ENCODE measurements around the gene KCNIP1.

The KCNIP1 gene

DNA sequence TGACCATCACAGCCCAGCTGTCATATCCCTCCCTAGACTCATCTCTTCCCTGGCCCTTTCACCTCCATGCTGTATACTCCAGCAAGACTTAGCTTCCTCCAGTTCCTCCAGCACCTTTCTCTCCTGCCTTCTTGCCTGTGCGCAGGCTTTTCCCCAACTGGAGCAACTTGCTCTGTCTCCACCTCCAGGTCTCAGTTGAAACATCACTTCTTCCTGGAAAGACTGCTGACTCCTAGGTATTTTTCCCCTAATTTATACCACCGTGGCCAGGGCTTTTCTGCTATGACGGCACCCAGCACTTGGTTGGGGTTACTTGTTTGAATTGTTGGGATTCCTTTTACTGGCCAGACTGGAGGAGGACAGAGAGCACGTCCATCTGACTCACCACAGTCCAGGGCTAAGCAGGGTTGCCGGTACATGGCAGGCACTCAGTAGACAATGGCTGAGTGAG lies 67.5 kb downstream of the KCNIP1 start:
- DNase-seq: no peak

DNA sequence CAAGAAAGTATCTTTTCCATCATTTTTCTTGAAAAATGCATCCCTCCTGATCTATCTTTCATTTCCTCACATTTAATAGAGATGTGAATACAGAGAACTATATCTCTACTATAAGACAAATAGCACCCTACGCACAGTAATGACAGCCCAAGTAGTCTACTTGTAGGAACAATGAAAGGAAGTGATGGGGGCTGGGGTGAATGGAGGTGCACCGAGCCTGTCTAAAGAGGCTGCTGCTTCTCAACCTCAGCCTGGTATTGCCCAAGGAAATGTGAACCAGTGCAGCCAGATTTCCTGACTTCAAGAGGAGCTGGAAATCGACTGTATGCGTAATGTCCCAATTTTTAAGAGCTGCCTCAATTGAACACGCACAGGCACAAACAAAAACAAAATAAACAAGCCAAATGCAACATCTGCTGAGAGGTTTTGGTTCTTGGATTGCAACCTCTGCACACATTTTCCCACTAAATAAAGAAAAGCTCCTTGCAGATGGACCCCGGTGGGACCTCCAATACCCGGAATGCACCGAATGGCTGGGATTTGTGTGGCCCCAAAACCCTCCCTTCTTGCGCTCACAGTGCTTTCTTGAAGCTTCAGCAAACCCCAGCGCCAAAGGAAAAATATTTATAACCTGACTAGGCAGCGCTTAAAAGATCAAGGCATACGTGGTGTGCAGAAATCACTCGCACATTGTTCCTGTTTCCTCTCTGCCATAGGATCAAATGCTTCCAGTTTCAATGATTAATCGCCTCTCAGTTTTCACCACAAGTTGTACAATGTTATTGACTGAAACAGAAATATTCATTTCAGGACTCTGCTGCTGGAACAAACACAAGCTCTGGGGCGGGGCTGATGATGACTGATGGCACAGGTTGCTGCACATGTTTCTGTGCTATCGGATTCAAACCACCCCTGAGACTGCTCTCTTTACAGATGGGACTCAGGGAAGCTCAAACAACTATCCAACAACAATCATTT lies 68.3 kb downstream of the KCNIP1 start:
- no peak for DNase-seq

DNA sequence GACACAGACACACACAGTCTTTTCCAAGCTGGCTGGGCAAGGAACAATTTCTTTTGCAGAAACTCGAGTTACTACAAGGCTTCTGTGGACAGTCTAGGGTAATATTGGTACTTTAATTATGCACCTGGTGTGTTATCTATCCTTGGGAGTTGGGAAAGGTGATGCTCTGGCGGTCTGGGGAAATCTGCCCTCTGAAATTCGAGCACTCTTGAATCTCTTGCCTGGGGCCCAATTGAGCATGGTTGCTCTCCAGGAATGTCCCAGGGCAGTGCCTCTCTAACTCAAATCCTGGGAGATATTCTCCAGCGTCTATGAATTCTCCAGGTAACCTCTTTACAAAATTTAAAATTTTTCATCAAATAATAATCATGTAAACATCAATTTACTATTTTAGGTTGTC lies 69.3 kb downstream of the KCNIP1 start:
- DNase-seq: no peak

DNA sequence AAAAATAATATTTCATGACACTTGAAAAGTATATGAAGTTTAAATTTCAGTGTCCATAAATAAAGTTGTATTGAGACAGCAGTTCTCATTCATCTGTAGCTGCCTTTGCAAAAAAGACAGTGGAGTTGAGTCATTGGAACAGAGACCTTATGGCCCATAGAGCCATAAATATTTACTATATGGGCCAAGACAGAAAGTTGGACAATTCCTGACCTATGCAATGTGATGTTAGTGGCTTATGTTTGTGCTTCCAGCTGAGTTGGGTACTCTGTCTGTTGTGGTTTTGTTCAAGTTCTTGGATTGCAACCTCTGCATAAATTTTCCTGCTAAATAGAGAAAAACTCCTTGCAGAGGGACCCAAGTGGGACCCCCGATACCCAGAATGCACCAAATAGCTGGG lies 69.8 kb downstream of the KCNIP1 start:
- DNase-seq: no peak

DNA sequence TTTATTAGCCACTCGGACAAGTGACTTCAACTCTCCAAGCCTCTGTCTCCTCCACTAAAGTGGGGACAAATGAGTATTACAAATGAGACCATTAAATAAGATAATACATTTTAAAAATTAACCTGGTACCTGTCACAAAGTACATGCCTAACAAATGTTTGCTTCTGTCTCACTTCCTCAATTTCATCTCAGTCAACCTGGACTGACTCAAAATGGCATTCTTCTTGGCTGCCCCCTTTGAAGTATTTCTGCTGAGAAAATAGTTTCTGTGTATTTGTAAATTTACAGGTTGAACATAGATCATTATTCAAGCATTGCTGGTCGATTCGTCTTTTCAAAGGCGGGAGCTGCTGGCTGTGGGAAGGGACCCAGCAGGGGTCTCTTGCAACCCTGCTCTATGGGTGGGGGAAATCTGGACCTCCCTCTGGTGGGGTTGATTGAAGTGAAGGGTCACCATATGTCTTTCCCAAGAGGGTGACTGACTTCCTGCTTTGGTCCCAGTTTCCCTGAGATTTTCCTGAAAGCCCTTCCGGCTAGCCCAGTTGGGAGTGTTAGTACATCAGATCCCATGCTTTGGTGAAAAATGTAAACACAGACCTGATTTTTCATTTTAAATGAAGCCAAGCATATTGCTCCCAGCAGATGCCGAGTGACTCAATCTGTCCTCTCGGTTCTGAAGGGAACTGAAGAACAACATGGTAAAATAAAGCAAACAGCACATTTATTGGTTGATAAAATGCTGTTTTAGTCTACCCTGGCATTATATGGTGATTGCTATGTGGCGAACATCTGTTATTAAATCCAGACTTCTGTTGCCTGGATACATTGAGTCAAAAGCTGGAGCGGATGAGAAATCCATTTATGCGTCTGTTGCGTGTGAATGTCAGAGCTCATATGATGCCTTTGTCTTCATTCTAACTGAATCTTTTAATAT lies 73.0 kb downstream of the KCNIP1 start:
- no peak for DNase-seq

DNA sequence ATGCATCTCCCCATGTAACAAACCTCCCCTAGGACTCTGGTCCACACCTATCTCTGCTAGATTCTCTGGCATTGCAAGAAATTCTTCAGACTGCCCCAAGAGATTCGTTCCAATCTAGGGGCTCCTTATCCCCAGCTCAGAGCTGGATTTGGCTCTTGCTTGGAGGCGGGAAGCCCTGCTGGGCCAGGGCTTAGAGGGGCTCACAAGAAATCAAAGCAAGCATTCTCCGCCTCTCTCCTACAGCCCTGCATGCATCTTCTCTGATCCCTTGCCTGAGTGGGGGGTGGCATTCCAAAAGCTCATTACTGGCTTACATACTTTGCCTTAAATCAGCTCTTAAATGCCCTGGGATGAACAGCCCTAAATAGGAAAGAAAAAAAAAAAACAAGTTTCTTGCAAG lies 75.8 kb downstream of the KCNIP1 start:
- no peak for DNase-seq

DNA sequence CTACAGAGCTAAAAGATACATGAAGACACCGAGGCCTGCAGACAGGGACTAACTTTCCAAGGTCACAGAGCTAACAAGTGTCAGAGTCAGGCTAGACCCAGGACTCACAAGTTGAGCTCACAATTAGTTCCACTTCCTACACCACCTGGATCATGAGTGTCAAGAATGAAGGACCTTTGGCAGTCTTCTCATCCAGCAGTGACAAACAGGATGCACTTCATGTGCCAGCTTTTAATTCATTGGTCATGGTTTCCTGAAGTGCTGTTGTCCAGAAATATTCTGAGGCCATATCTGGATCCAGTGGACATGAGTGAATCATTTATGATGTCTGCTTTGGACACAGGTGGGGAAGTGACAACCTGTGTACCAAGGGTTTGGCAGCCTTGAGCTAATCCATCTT lies 77.4 kb downstream of the KCNIP1 start:
- no peak for DNase-seq

DNA sequence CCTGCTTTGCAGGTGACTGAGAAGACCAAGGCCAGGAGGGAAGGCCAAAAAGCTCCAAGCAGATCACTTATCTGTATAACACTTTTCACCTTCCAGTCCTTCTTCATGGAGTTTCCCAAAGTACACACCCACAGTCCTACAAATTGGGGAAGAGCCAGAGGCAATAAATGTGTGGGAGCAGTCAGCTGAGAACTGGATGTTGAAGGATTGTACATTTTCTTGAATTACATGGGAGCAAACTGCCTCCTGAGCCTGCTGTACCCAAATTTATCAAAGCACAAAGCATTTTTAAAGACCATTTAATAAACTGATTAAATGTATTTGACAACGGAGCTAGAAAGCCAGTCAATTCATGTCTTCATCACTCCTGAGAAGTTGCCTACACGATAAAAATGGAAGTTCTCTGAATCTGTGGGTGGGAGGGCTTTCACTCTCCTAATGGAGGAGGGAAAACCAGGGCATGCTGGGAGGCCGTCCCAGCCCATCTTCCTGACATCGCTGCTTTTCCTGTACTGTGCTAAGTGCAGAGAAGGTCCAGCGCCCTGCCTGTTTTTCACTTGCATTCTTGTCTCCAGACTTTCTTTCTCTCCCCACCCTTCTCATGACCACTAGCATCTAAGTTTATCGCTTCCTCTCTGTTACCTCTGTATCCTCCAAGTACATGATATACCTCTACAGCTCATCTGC lies 79.0 kb downstream of the KCNIP1 start:
- DNase-seq: no peak

DNA sequence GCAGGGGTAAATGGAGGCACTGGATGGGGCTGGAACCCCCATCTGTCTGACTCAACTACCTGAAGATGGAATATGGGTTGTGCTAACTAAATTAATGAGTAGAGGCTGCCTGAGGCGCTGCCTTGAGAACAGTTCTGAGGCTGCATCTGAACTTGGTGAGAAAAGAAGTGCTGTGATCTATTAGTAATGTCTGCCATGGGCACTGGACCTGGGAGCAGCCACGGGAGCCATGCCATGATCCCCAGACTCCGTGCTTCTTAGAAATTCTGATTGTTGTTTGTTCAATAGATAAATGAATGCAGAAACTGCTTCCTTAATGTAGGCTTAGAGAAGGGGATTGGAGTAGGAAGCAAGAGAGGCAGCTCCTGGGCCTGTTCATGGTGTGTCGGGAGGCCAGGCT lies 80.2 kb downstream of the KCNIP1 start:
- no peak for DNase-seq

DNA sequence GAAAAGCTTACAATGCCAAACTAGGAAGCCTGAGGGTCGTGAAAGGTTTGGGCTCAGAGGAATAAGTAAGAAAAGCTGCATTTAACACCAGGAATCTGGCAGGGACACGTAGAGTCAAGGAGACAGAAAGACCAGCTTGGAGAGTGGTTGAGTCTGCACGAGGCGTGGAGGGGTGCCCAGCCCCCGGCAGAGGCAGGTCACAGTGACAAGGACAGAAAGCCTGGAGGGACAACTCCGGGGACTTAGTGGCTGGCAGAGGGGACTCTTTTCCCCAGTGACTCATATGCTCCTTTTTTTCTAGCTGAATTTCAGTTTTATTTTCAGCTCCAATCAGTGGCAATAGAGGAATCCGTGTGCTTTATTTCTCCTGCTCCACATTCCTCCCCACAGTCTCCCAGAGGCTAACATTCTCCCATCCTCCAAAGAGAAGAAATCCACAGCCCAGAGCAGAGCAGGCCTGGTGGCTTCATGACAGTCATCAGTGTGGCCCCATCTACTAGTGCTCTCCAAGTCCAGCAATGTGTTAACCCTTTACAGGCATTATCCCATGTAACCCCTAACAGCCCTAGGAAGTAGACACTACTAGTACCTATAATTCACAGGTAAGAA lies 80.7 kb downstream of the KCNIP1 start:
- no peak for DNase-seq

DNA sequence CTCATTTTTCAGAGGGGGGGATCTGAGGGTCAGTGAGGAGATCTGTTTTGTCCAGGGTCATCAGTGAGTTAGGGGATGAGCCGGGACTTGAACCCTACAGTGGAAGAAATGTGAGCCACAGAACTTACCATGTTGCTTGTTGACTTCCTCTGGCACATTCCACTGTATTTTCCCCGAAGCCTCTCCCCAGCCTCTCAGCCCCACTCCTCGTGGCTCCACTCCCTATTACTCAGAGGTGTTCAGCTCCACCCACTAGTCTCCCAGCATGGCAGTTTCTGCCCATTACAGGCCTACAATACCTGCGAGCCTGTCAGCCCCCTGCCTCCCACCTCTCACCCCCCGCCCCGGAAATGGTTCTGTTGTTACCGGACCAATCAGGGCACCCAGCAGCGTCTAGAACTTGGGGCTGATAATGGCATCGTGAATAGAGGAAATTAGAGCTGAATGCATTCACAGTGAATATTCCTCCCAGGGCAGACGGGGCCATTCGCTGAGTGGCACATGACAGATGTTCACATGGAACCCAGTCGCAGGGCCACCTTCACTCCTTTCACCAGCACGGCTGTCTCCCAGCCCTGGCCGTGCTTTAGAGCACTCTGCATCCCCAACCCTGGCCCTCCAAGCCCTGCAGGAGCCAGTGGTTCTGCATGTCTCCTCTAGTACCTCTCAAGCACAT lies 81.6 kb downstream of the KCNIP1 start:
- no peak for DNase-seq

DNA sequence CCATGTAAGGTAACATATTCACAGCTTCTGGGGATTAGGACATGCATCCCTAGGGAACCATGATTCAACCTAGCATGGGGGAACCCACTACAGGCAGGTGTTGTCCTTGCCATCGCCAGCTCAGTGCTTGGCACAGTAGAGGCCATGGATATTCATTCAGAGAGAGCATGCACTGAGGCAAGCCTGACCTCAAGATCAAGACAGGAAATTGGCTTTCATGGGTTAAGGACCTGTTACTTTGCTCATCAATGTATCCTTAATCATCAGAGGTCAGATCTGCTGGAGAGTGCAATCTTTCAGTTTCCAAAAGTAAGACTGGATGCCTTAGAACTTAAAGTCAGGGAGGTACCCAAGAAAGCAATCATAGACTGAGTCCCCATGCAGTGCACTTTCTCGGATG lies 84.0 kb downstream of the KCNIP1 start:
- no peak for DNase-seq

DNA sequence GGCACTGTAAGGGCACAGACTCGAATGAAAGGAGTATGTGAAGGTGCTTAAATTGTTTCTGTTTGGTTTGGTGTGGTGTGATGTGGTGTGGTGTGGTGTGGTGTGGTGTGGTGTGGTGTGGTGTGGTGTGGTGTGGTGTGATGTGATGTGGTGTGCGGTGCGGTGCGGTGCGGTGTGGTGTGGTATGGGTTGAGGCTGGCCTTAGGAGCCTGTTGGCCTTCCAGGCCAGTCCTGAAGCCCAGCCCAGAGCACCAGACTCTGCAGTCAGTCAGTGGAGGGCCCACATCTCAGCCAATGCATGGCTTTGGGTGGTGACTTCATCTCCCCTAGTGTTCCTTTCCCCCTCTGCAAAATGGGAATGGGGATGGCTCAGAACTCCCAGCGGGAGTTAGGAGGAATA lies 85.8 kb downstream of the KCNIP1 start:
- no peak for DNase-seq

DNA sequence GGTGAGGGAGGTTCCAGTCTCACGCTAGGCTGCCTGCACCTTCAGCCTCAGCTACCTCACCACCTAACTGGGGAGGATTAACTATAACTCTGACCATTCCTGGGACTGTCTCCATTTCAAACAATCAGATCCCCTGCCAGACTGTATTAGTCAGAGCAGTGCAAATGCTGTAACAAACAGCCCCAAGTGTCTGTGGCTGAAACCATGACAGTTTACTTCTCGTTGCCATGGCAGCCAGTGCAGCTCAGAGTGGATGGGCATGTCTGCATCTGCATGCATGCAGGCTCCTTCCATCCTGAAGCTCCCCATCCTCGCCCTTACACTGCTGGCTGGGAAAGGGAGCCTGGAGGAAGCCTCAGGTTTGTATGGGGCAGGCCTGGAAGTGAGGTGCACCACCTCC lies 86.7 kb downstream of the KCNIP1 start:
- no peak for DNase-seq

DNA sequence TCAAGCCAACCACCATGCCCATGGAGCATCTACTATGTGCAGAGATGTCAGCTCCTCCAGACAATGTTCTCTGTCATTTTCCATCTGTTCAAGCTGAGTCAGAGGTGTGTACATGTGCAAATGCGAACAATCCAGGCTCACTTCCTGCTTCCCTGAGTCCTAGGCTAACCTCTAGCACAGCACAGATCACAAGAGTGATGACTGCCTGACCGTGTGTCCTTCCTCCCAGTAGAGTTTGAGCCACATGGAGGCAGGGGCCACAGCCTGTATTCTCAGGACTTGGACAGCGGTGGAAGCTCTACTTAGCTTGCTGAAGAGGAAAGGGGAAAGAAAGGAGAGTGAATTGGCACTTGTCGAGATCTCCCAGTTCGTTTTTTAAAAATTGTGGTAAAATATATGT lies 87.2 kb downstream of the KCNIP1 start:
- no peak for DNase-seq

DNA sequence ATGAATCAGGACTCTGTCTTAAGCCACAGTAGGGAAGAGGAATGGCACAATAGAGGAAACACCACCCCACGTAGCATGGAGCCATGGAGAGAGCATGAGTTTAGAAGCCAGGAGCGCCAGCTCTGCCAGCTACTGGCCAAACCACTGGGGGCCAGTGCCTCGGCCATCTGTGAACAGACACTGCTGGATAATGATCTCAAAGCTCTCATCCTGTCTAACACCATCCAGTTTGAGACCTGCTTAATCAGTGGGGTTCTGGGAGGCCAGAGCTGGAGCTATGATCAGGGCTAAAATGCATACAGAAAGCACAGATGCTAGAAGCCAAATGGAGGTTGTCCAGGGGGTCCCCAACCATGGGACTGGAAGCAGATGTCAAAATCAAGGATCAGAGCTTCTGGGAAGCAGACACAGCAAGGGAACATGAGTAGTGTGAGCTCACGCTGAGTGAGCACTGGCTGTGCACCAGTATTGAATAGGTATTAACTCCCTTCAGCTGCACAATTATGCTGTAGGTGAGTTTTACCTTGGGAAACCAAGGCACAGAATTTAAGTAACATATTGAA lies 92.7 kb downstream of the KCNIP1 start:
- no peak for DNase-seq

DNA sequence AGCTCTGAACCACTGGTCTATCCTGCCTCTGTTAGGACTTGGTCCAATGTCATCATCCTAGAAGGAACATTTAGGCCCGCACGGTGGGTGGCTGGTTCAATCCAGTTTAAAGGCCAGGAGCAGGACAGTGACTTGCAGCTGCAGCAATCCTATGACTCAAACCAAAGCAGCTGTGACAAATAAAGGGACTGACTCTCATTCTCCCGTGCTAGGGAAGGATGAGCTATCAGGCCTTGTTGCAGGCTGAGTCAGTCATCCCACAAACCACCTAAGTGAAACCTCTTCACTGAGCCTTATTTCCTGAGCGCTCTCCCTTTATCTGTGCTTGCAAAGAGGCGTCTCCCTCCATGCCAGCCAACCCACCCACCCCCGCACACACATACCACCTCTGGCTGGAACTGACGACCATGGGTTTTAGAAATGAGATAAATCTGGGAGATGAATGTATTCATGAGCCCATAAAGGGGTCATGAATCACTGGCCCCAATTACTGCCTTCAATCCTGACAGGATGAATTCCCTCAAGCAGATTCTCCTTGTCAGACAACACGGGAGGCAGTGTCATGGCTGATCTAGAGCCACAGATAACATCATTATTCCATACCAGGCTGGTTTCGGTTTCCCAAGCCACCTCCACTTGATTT lies 93.4 kb downstream of the KCNIP1 start:
- DNase-seq: no peak

DNA sequence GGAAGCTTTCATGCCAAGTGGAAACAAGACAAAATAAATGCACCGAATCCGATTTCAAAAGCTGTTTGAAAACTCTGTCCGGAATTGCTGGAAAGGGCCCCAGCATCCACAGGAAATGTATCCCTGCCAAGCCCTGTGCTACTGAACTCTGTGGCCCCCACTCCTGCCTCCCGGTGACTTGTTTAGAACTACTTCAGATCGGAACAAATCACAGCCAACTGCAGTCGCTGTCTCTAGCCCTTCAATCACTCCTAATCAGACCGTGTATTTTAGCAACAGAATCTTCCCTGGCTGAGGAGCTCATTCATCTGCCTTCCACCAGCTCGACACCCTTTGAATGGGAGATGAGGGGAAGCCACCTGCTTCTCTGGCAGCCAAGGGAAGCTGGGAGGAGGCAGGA lies 94.1 kb downstream of the KCNIP1 start:
- DNase-seq: no peak

DNA sequence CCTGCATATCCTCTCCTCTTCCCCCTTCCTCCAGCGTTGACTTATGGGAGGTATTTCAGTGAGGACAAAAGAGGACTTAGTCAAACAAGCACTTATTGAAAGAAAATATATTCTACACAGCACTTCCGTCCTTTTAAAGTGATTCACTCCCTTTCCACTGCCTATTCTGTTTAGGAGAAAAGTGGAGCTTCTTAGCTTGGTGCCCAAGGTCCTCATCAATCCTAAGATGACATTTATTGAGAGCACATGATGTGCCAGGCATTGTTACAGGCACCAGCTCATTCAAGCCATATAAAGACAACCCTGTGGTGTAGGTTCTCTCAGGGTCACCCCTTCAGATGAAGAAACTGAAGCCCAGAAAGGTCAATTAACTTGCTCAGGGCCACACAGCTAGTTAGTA lies 95.9 kb downstream of the KCNIP1 start:
- no peak for DNase-seq

DNA sequence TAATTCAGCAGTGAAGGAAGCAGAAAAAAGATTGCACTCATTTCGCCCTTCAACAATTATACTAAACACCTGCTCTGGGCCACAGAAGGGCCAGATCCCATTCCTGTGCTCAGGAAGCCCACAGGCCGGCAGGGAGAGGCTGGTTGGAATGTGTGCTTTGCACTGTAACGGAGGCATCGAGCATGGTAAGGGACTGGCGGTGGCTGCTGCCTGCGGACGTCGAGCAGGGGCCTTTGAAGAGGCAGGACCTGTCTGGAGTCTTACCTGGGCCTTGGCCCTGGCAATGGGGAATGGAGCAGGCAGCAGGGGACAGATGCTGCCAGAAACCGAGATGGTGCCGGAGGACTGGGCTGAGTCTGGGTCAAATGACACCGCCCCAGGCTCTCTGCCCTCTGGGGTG lies 97.8 kb downstream of the KCNIP1 start:
- DNase-seq: no peak

DNA sequence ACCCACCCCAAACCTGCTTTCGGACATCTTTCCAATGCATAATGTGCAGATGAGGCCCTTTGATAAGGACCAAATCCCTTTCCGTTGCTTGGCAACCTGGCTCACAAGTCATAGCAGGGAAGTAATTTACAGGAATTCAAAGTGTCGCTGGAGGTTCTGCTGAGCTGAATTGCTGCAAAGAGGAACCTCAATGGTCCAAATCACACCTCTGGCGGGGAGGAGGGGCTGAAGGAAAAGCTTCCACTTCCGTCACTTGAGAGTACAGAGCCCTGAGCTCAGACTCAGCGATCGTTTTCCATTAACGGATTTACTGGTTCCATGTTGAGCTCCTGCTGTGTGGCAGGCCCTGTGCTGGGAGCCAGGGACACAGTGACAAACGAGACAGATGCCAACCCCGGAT lies 99.3 kb downstream of the KCNIP1 start:
- DNase-seq: no peak

Data from central memory CD4-positive, alpha-beta T cell (primary cell).